Measurements from ENCODE around the gene C1QL4.
"Not testable (repeated sequence)": the region's sequence is repeated elsewhere in the genome, so short reads cannot be mapped to it uniquely, and the experiment has no call there.

The C1QL4 gene

DNA sequence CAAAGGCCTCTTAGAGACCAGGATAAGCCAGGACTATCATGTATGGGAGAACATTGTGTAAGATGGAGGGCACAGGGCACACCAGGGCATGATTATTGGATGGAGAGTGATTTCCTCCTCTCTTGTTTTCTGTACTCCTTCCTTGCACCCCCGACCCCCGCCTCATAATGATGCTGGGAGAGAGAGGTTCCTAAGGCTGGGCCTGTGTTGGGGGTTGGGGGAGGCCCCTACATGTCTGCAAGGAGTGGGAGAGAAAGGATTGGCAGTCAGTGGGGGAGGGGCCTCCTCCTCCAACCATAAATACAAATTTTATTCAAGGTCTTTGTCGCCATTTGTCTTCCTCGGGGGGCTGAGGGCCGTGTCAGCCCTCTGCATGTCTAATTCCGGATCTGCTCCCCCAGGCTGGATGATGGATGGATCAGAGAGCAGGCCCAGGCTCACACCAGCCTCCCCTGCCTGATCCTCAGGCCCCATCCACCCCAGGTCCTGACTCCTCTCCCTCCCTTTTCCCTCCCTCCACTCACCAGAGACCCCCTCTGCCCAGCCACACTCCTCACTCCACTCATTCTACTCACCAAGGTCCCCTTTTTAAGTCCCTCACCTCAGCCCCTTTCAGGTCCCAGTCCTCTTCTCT, 2.0 kb upstream of the C1QL4 start:
- TF ChIP-seq CTCF (conservative IDR thresholded peaks at IDR 0.05; ENCODE audit: low read length): no peak
- H3K4me3 ChIP-seq (ENCODE audit: low read length): no peak overlapping the region
- no peak for DNase-seq (ENCODE audit: low read depth)

GRCh38 chr12:49335955-49336644, 888 bp downstream of the C1QL4 start:
- DNase-seq (ENCODE audit: low read depth): no peak
- no peak for TF ChIP-seq CTCF (conservative IDR thresholded peaks at IDR 0.05; ENCODE audit: low read length)
- no peak overlapping the region for H3K4me3 ChIP-seq (ENCODE audit: low read length)

GRCh38 chr12:49335118-49335954, 1.7 kb downstream of the C1QL4 start:
- DNase-seq (ENCODE audit: low read depth): no peak
- no peak overlapping the region for H3K4me3 ChIP-seq (ENCODE audit: low read length)
- TF ChIP-seq CTCF (conservative IDR thresholded peaks at IDR 0.05; ENCODE audit: low read length): no peak

DNA sequence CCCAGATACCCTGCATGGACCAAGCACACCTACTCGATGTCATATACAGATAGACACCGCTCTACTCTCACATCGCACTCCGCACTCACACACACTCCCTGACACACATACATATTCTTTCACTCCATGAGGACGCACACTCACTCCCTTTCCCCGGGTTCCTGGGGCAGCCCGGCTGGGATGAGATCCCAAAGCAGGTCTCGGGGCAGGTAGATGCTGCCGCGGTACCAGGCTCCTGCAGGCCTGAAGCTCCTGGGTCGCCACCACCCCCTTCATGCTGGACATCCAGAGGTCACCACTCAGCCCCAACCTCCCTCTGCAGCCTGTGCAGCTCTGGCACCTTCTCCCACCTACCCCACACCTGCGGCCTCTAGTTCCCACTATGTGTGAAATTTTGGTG, 2.3 kb downstream of the C1QL4 start:
- H3K4me3 ChIP-seq (ENCODE audit: low read length): no peak overlapping the region
- TF ChIP-seq CTCF (conservative IDR thresholded peaks at IDR 0.05; ENCODE audit: low read length): no peak

GRCh38 chr12:49334226-49334625, 2.8 kb downstream of the C1QL4 start:
- H3K4me3 ChIP-seq (ENCODE audit: low read length): no peak overlapping the region
- TF ChIP-seq CTCF (conservative IDR thresholded peaks at IDR 0.05; ENCODE audit: low read length): no peak
- no peak for DNase-seq (ENCODE audit: low read depth)

More for the DNA sequence above, 2.3 kb downstream of the C1QL4 start:
- DNase-seq (ENCODE audit: low read depth): no peak

- not testable (repeated sequence) for DNase-seq (ENCODE audit: low read depth); H3K4me3 ChIP-seq (ENCODE audit: low read length)
Measured at GRCh38 chr12:49333778-49334177, 3.2 kb downstream of the C1QL4 start.

DNA sequence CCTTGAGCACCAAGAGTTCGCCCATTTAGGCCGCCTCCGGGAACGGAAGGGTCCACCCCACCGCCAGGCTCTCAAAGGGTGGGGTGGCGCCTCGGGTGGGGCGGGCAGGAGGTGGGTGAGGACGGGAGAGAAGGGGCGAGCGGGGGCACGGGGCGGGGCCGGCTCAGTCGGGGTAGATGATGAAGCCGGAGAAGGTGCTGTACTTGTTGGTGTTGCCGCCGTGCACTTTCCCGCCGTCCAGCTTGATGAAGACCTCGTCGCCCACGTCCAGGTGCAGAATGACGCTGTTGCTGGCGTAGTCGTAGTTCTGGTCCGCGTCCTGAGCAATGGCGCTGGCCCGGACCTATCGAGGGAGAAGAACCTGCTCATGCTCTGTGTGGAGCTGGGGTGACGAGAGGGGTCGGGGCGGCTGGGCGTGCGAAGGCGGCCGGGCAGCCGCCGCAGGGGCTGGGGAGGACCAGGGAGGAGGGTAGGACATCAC, 4.1 kb downstream of the C1QL4 start:
- peak overlapping the region; percentile 15; the same call in 1 of the 2 replicates for H3K4me3 ChIP-seq (ENCODE audit: low read length)
- TF ChIP-seq CTCF (conservative IDR thresholded peaks at IDR 0.05; ENCODE audit: low read length): no peak
- DNase-seq (ENCODE audit: low read depth): no peak

All from AG10803 (cell line).